Endodermal cell (in vitro differentiated cells): ENCODE data around the gene SNCA. TPM values are rescaled to one million over a fixed set of nuclear protein-coding genes. Genes with fewer than 3 reads are reported as not detected.

Experiments used
- DNase-seq: peaks from one replicate; pipeline ENCODE4 v3.0.0-alpha.2; 2017
- H3K27ac ChIP-seq: 2 replicates; pipeline ENCODE4 v1.5.1; 2013; ENCODE audit warnings: mild to moderate bottlenecking, low read depth, low read length, moderate library complexity
- H3K27me3 ChIP-seq: 2 replicates; pipeline ENCODE4 v1.6.1; 2013; ENCODE audit warnings: mild to moderate bottlenecking, low read length, moderate library complexity; ENCODE audit not compliant: insufficient read depth, control insufficient read depth, poor library complexity, severe bottlenecking
- H3K36me3 ChIP-seq: 2 replicates; pipeline ENCODE4 v1.7.0; 2013; ENCODE audit warnings: mild to moderate bottlenecking, low read length, moderate library complexity; ENCODE audit not compliant: control insufficient read depth, insufficient read depth
- H3K4me1 ChIP-seq: one replicate; pipeline ENCODE4 v1.7.0; 2013; ENCODE audit warnings: low read length; ENCODE audit not compliant: control insufficient read depth, insufficient read depth
- H3K4me3 ChIP-seq: 2 replicates; pipeline ENCODE4 v1.5.1; 2013; ENCODE audit warnings: mild to moderate bottlenecking, low read length, moderate library complexity
- H3K9ac ChIP-seq: 2 replicates; pipeline ENCODE4 v1.6.1; 2013; ENCODE audit warnings: mild to moderate bottlenecking, low read length, moderate library complexity; ENCODE audit not compliant: poor library complexity, severe bottlenecking; ENCODE audit errors: extremely low read depth
- H3K9me3 ChIP-seq: 2 replicates; pipeline ENCODE4 v1.6.1; 2013; ENCODE audit warnings: mild to moderate bottlenecking, low read length, moderate library complexity; ENCODE audit not compliant: control insufficient read depth
- H3K27ac Mint-ChIP-seq: 2 replicates; pipeline ENCODE4 v1.8.0; 2020; ENCODE audit warnings: mixed read lengths
- H3K27me3 Mint-ChIP-seq: 2 replicates; pipeline ENCODE4 v1.8.0; 2021; ENCODE audit warnings: mild to moderate bottlenecking, mixed read lengths; ENCODE audit not compliant: insufficient read depth
- H3K36me3 Mint-ChIP-seq: 2 replicates; pipeline ENCODE4 v1.8.0; 2020; ENCODE audit warnings: low read depth, mixed read lengths
- H3K4me1 Mint-ChIP-seq: 2 replicates; pipeline ENCODE4 v1.8.0; 2020; ENCODE audit warnings: mixed read lengths
- H3K4me3 Mint-ChIP-seq: 2 replicates; pipeline ENCODE4 v1.8.0; 2020; ENCODE audit warnings: mild to moderate bottlenecking, moderate library complexity, mixed read lengths
- H3K9me3 Mint-ChIP-seq: 2 replicates; pipeline ENCODE4 v1.8.0; 2020; ENCODE audit warnings: mild to moderate bottlenecking, mixed read lengths
- CTCF ChIP-seq: fragments of 200-600 bp; sonication (generic); conservative IDR thresholded peaks from 2 replicates; pipeline ENCODE4 v1.5.0; 2021; ENCODE audit warnings: antibody characterized with exemption, mild to moderate bottlenecking
- WGBS, 2 experiments: methylation state at CpG; one replicate each; pipeline versions ENCODE4 v1.1.5 to v1.1.7; 2013; ENCODE audit warnings: missing lambda C conversion rate in 2 of 2, mixed read lengths in 1 of 2; ENCODE audit not compliant: insufficient coverage in 1 of 2, insufficient read length in 1 of 2; 5-methylcytosine and 5-hydroxymethylcytosine counted together
- total RNA-seq, 2 donors: library from RNA; stranded (reverse); fragmentation: NEBNext Ultra II Directional in 1 of 2; extraction: Animal tissue kit (Norgen Biotek cat#: 25700) in 1 of 2; gene quantifications; 2 replicates in 1 of 2; 3 replicates in 1 of 2; pipeline ENCODE4 v1.2.1, GENCODE V29; 2021

The SNCA gene
- total RNA-seq, 2 donors from 2014 or later, result 11.3 to 13.5 TPM

GRCh38 chr4:89681219-89681618 is 155.7 kb downstream of the SNCA start:
- TF ChIP-seq CTCF, result no peak
- Histone ChIP-seq H3K4me3 (peak overlapping the region; percentile 63), H3K27me3 (no peaks in the 10 kb centered on the region), H3K36me3 (no peaks in the 10 kb centered on the region), H3K4me1 (peaks cover 7% of the 10 kb centered on the region), H3K9ac (no peak overlapping the region), H3K27ac (no peak overlapping the region), H3K9me3 (no peaks in the 10 kb centered on the region)
- peak; percentile 92 for DNase-seq
- Mint-ChIP-seq H3K4me3 (peak overlapping the region; percentile 42), H3K4me1 (peaks cover 15% of the 10 kb centered on the region), H3K36me3 (peaks cover 6% of the 10 kb centered on the region), H3K27me3 (no peaks in the 10 kb centered on the region), H3K9me3 (peaks cover 11% of the 10 kb centered on the region), H3K27ac (peak overlapping the region; percentile 21)
- WGBS, 2 experiments, result 49 to 78% methylated on average over 5 to 8 of the region's 8 CpGs

- Histone ChIP-seq H3K27me3 (no peaks in the 10 kb centered on the region), H3K36me3 (no peaks in the 10 kb centered on the region), H3K27ac (no peak overlapping the region), H3K4me3 (no peak overlapping the region), H3K9ac (no peak overlapping the region), H3K9me3 (no peaks in the 10 kb centered on the region), H3K4me1 (peaks cover 2% of the 10 kb centered on the region)
- peaks cover 10% of the 10 kb centered on the region for H3K27me3 Mint-ChIP-seq
- peaks cover 6% of the 10 kb centered on the region for H3K36me3 Mint-ChIP-seq
- H3K4me3 Mint-ChIP-seq, result no peak overlapping the region
- no peak for DNase-seq
- WGBS, 2 experiments, result 88 to 89% methylated on average over 6 to 9 of the region's 9 CpGs
- peaks cover 13% of the 10 kb centered on the region for H3K4me1 Mint-ChIP-seq
- TF ChIP-seq CTCF, result no peak
- peaks cover 16% of the 10 kb centered on the region for H3K9me3 Mint-ChIP-seq
- H3K27ac Mint-ChIP-seq, result peak overlapping the region; percentile 11
Observed at GRCh38 chr4:89674876-89675459, 162.0 kb downstream of the SNCA start.

Other genes with a start within 250 kb of the SNCA start
- not detected for gene MMRN1, start 57.7 kb upstream of the SNCA start, total RNA-seq